Dedifferentiated amniotic fluid mesenchymal stem cell (primary cell): ENCODE data around the gene CTIF.

Experiments
- DNase-seq: peaks from one replicate; pipeline ENCODE4 v3.0.0-alpha.2; 2016; ENCODE audit errors: extremely low spot score

The CTIF gene

DNA sequence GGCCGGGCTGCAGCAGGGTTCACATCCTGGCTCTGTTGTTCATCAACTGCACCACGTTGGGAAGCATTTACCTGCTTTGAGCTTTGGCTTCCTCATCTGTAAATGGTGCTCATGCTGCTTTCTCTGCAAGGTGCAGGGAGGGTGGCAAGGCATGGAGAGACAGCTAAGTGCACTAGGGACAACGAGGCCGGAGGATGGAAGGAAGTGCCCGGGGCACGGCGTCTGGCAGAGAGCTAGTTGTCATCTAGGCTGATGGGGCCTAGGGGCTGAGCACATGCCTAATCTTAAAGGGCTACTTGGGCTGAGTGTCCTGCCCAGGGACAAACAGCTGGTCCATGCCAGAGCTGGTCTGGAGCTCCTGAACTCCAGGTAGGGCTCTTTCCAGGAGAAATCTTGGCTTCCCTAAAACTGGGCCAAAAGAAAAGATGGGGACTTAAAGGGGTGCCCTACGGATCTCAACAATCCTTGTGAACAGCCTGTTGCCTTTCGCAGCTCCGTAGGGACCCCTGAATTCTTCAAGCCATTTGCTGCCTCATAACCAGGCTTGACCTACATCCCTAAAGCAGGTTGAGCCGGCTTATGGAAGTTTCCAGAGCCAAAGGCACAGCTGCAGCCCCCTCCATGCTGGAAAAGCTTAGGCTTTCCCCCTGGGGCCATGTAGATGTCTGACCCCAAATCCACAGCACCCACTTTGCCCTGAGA, 281.1 kb downstream of the CTIF start:
- DNase-seq, result no peak

DNA sequence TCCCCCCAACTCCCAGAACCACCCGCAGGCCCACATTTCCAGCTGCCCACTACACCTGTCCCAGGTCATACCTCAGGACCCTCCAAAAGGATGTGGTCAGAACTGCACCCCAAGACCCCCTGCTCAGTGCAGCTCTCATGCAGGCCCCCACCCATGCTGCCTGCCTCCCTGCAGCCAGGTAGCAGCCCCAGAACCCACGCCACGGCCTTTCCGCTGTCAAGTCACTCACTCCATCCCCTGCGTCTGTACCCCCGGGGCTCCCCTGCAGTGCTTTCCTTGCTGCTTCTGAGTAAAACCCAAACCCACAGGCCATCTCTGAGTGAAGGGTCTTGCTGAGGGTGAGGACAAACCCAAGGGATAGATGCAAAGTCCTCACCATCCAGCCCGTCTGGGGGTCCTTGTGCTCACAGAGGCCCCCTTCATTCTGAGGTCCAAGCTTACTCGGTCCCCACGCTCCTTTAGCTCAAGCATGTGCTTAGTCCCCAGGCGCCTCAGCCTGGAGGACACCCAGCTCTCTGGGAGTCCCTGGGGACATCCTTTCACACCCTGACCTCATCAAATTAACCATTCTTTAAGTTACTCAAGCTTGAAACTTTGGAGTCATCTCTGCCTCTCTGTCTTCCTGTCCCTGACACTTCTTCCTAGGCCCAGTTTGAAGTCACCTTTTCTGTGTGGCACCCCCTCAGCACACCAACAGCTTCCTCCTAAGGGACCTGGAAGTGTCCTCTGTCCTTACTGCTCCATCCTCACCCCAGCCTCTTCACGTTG, 281.8 kb downstream of the CTIF start:
- DNase-seq, result no peak

DNA sequence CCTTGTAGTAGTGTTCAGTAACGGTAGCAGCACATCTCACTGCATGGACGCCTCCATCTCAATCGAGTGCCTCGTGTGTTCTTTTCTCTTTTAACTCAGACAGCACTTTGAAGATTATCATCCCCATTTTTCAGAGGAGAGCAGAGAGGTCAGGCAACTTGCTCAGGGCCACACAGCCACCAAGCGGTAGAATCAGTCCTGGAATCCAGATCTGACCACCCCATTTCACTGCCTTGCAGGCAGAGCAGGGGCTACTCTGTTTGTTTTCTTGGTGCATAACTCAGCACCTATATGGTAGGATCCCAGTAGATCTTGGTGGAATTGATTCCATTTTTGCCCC, 282.4 kb downstream of the CTIF start:
- no peak for DNase-seq

DNA sequence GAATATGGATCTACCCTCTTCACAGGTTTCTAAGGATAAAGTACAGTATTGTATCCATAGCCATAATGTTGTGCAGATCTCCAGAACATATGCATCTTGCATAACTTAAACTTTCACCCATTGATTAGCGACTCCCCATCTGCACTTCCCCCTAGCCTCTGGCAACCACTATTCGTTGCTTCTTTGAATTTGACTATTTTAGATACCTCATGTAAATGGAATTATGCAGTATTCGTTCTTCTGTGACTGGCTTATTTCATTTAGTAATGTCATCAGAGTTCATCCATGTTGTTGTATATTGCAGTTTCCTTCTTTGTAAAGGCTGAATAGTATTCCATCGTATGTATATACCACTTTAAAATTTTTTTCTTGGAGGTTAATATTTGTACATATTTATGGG, 283.0 kb downstream of the CTIF start:
- no peak for DNase-seq

DNA sequence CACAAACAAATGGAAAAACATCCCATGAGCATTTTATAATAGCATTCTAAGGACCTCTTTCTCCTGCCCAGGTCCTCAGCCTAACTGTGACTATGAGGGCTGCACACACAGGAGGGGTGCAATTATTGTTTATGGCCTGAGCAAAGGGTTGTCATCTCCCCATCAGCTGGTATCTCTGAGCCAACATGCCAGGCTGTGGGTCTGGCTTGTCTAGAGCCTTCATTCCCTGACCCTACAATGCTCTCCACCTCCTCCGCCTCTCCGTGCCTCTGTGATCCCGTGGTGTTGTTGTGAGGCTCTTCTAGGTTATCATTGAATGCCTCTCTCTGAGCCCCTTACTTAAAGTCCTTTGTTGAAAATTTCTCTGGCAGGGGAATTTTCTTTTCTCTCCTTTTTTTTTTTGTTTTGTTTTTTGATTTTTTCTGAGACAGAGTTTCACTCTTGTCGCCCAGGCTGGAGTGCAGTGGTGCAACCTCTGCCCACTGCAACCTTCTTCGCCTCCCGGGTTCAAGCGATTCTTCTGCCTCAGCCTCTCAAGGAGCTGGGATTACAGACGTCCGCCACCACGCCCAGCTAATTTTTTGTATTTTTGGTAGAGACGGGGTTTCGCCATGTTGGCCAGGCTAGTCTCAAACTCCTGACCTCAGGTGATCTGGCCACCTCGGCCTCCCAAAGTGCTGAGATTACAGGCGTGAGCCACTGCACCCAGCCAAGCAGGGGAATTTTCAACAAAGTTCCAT, 285.6 kb downstream of the CTIF start:
- DNase-seq, result no peak

DNA sequence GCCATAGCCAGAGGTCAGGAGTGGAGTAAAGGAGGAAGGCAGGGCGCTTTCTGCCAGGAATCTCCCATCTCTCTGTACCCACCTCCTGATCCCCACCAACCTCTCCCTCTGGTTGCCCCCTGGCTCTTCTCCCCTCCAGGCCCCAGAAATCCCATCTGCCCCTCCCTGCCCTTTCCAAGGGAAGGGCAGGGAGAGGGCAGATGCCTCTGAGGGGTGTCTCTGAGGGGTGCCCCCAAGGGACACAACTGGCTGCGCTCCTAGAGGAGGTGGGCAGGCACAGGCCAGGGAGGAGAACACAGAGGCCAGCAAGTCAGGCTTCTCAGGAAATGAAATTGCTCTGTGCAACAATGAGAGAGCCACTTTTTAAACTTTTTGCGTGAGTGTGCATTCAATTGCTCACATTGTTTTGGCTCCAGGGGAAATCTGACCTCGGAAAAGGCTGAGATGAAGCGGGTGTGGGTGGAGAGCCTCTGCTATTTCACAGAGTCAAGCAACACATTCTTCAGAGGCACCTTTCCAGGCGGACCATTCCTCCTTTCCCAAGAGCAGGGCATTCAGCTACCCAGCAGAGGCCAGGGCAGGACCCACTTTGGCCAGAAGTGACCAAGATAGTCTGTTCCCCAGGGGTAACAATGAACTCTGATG, 286.4 kb downstream of the CTIF start:
- peak; percentile 80 for DNase-seq

DNA sequence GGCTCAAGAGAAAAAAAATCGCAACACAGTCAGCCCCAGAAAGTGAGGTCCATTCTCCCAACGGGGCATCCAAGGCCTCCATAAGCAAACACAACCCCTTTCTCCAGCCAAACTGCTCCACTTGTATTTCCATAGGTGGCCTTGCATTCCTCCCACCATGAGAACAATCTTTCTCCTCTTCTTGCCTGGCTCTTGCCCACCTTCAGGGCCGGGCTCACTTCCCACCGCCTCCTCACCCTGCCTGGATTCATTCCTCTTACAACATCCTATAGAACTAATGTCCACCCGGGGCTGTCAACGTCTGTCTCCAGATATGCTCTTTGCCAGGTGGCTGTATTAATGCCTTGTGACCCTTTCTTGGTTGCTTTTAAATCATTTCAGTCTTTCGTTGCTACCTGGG, 287.4 kb downstream of the CTIF start:
- DNase-seq, result no peak

DNA sequence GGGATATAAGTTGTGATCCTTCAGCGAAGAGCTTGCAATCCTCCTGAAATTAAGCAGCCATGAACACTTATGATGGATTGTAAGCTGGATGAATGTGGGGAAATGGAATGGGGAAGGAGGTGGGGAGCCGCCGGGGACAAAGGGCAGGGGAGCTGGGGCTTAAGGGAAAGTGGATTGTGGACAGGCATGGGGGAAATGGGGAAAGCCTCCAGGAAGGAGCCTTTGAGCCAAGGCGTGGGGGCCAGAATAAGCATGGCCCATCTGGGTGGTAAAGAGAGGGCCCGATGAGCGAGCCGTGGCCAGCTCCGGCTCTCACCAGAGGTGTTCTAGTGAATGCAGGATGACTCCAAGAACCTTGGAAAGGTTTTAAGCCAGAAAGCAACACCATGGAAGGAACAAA, 288.0 kb downstream of the CTIF start:
- DNase-seq, result no peak

DNA sequence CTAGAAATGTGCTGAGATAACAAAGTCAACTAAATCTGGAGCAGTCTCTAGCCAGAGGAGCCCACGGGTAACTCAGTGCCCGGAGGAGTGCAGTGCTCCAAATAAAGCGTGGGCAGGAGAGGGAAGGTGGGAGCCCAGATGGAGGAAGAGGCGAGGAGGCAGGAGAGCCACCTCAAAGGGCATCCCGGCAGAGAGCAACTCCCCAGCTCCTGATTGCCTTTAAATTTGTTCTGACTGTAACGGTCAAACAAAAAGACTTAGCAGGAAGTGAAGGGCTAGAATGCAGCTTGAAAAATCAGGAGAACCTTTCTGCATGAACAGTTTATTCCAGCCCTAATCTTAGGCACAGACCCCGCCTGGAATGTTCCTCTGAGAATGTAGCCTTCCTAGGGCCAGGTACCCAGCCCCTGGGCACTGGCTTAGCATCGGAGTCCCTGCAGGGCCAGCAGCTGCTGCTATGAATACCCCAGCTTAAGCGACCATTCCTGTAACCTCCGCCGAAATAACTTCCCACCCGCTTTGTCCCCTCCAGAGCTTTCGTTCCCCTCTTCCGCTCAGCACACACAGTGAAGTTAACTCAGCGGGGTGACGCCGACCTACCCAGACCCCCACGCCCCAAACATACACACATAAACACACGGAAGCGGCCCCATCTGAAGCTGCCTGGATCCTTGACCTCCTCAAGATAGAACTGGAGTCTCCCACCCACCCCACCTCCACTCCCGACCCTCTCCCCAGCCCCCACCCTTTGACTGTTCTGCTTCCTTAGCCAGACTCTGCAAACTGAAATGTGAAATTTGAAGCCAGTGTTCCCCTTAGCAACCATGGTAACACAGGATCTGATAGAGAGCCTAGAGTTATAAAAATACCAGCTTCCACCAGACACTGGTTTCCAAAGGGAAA, 288.7 kb downstream of the CTIF start:
- peak; percentile 72 for DNase-seq

DNA sequence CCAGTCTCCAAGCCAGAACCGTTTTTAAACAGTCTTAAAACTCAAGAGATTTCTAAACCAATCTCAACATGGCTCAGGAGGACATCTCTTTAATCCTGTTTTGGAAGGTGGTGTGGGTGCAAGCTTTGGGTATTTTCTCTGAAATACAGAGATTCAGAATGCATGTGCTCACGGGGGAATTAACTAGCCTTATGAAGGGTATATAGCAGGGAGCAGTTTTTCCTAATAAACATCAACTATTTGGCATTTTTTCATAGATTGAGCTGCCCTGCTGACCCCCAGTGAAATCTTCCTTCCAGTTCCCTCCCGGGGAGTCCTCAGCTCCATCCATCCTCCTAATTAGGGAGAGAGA, 289.3 kb downstream of the CTIF start:
- DNase-seq, result no peak

DNA sequence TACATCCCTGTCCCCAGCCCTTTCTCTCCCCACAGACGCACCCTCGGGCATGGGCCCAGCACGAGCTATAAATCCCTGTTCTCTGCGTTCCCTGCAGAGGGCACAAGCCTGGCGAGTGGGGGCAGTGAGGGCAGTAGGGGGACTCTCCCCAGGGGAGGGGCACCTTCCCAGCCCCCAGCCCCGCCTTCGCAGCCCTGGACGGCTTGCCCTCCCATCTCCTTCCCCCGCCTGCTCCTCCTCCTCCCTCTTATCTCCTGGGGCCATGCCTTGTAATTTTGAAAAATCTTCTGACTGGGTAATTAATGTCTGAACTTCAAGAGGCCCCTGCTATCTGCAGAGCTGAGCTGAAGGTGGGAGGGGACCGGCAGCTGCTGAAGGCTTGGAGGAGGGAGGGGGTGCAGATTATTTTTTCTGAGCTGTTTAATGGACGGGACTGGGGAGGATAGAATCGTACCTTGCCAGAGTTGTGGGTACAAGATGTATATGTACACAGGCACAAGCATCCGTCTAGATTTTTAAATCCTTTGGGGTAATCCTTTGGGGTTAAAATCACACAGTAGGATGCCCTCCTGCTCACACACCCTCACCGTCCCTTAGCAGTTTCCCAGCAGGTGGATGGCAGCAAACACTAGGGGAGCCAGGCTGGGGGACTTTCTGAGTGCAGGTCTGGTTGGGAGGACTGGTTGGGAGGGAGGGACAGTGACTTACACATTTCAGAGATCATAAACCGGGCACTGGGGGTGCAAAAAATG, 290.0 kb downstream of the CTIF start:
- DNase-seq, result no peak

DNA sequence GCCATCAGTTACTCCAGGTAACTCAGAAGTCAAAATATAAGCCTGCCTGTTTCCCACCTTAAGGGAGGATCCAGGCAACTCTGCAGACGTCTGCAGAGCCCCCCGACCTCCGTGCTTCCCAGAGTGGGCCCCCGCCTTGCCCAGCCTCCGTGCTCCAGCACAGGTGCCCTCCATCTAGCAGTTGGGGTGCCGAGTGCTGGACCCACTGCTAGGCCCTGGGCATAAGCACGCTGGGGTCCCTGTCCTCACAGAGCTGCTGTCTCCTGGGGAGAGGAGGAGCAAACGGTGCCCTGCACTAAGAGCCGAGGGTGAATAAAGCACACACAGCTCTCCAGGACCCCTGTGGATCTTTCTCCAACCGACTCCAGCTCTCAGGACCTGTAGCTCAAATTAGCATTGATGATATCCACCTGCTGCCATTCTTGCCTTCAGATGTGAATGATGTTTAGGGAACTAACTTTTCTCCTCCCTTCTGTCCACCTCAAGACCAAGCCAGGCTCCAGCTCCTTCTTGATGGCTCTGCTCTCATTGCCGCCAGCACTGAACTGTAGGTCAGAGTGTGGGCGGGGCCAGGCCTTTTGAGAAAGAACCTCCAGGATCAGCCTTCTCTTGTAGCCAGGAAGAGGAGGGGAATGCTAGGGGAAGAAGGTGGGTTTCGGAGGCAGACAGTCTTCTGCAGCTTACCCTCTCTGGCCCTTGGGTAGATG, 290.8 kb downstream of the CTIF start:
- no peak for DNase-seq

DNA sequence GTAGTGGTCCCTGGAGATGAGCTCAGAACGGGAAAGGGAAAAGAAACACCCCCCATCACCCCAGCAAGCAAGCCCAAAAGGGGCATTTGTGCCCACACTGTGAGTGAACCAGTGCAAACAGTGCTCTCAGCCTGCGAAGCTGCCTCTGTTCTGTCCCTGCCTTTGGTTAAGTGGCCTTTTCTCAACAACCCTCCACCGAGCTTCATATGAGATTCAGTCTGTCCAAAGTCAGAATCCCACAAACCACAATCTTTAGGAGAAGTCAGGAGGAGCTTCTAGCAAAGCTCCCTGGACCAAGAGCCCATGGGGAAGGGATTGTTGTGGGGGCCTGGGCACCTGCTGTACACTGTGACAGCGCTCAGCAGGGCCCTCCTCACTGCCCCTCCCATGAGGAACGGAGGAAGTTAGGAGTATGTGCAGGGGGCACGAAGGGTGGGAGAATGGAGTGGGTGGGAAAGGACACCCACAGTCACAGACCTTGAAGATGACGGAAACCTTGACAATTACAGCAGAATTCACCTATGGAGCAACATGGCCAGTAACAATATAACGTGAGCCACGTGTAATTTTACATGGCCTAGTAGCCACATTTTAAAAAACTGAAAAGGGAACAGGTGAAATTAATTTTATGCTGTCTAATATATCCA, 292.4 kb downstream of the CTIF start:
- DNase-seq, result no peak

DNA sequence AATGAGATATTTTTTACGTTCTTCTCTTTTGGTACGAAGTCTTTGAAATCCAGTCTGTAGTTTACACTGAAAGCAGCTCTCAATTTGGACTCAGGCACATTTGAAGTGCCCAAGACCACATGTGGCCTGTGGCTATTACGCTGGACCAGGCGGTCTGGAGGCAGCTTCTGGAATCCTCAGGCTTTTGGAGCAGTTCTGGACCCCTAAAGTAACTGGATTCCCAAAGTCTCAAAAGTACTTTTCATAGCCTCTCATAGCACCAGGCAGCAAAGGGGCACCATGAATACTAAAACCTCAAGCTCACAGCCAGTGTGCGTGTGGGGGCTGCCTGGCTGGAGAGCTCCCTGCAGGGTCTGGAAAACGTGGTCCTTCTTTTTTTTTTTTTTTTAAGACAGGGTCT, 293.0 kb downstream of the CTIF start:
- DNase-seq, result no peak

DNA sequence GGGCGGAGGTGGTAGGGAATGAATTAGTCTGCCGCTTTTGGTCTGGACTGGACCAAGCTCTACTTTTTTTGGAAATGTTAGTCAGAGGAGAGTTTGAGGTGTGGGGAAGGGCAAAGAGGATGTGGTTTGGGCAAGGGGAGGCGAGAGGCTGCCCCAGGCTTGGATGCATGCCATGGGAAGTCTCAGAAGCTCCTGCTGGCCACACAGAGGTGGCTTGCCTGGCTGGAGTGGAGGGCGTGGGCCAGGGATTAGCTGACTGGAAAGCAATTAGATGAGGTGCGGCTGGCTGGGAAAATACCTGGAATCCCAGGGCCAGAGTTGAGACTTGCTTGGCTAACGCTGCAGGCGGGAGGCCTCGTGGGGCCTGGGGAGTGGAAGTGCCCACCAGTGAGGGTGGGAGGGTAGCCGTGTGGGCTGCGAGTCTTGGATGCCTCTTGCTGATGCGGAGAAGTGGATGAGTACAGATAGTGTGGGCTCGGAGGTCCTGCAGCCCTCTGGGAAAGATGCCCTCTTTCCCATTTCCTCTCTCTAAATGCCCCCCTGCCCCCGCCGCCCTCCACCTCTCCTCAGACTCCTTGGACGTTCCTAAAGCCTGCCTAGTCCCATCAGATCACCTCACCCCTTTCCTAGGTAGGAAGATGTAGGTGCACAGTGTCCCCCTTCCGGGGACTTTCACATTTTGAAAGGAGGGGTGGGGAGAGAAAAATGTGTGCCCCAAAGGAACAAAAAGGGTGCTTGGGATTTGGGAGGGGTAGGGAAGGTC, 294.3 kb downstream of the CTIF start:
- no peak for DNase-seq

DNA sequence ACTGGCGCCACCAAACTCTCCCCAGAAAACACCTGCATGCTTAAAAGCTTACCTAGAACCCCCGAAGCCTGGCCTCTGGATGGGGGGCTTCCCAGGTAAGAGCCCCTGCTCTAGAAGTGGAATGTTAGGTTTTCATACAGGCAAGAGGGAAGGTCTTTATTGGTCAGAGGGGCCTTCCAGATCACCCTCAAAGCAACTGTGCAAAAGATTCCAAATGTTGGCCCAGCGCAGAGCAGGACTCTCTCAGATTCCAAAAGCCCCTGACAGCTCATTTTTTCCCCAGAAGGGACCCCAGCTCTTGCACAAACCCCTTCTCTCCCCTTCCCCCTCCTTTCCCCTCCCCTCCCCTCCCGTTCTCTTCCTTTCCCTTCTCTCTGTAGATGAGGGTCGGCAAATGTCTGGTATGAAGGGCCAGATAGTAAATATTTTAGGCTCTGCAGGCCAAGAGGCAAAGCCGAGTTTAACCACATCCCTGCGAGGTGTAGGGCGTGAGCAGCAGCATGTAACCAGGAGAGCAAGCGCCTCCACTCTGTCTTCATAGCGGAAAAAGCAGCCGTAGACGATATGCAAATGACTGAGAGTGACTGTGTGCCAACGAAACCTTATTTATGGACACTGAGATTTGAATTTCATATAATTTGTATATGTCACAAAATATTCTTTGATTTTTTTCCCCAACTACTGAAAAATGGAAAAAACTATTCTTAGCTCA, 295.0 kb downstream of the CTIF start:
- DNase-seq, result no peak

DNA sequence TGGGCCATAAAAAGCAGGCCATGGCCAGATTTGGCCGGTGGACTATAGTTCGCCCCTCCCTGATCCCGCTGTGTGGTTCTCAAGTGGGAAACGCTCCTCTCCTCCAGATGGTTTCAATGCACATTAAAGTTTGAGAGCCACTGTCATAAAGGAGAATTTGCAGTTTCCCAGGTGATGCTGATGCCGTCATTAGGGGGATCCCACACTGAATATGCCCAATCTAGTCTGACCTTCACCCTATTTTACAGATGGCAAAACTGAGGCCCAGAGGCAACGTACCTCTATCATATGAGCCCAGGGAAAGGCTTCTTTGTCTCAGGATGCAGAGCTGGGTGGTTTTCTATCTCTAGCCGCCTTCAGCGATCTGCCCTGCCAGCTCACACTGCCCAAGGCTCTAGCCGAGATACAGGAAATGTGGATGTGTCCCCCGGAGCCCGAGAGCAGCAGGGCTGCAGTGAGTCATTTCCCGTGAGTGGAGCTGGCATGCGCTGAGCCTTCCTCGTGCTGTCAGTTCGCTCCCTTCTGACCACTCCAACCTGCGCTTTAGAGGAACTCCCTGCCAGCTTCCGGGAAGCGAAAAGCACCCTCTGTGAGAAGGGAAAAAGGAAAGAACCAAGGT, 295.7 kb downstream of the CTIF start:
- peak; percentile 90 for DNase-seq

DNA sequence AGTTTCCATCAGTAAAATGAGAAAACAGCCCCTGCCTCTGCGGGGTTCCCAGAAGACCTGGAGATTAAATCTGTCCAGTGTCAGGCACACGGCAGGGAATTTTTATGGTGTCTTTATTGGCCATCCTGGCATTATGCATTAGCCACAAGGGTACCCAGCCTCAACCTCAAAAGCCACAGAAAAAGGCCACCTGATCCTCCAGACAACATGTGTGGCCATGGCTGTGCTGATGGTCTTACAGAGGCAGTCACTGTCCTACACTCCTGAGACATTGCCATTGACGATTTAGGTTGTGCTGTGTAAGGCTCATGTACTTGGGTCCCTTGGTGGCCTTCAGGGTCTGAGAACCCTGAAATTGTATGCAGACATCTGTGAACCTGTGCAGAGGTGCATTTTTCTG, 296.3 kb downstream of the CTIF start:
- no peak for DNase-seq
